Left kidney (tissue), 2 donors: ENCODE data around the gene STXBP1. TPM values are rescaled to one million over a fixed set of nuclear protein-coding genes. Genes with fewer than 3 reads are reported as not detected.

Experiments
- DNase-seq: peaks from one replicate; pipeline ENCODE4 v3.0.0-alpha.2; 2013
- polyA plus RNA-seq: library from polyadenylated mRNA; unstranded; fragments of 120-200 nt; gene quantifications from one replicate; pipeline ENCODE4 v1.2.1, GENCODE V29; 2013; ENCODE audit not compliant: insufficient read length

Gene STXBP1
- polyA plus RNA-seq, 1 donor: 32.2 TPM

DNA sequence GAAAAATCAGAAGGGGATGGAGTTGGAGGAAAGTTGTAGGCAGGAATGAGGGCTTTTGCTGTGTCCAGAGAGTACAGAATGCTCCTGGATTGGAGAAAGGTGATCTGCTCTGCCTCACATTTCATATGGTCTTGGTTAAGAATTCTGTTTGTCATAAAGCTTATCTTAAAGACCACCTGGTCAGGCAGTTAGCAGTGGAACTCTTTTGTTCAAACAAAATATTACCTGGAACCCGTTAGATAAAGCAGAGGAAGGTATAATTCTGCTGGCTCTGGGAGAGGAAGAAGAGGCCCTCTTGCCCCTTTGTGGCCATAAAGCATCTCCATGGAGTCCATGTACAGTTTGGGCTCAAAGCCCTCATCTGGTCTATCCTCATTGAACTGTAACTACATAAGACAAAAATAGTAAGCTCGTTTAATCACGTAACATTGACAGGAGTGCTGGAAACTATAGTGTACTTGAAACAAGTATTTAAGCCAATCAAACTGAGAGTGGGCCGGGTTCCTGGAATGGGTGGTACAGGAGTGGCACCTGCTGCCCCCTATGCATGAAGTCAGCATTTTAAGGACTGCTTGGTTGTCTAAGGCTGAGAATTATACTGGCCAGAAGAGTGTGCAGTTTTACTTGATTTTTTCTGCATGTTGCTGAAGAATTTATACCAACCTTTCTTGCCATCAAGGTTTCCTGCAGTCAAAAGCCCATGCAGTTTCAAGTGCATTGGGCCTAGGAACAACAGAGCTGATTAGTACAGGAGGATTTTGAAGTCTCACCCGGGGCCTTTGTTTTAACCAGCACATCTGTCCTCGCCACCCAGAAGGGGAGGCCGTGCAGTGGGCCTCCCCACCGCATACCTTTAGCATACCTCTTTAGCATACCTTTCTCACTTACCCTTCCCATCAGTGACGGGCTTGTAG, 39.9 kb downstream of the STXBP1 start:
- DNase-seq: no peak

DNA sequence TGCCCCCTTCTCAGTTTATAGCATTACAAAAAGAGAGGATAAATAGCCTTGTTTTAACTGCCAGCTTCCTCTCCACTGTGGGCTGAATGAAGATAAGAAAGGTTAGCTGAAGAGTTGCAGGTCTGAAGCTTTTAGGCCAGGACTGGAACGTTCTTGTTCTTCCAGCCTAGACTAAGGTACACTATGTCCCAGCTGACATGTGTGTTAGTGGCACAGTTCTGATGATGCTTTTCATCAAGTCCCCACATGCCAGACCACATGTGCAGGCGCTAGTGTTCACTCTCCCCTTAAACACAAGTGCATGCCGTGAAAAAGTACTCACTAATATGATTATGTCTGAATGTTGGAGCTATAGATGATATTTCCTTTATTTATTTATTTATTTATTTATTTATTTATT, 40.7 kb downstream of the STXBP1 start:
- DNase-seq: no peak

DNA sequence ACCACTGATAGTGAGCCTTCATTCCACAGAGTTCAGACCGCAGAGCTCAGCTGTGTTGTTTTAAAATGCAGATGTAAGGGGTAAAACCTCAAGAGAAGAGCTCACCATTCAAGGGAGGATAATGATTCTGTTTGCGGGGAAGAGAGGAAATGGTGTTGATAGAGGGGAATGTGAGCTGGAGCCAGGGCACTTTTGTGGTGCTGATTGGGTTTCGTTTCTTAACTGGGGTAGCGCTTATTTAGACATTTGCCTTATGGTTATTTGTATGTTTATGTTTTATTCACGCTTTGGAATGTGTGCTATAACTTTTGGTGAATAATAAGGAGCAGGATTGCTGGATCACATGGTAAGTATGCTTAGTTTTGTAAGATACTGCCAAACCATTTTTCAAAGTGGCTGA, 42.5 kb downstream of the STXBP1 start:
- DNase-seq: no peak

DNA sequence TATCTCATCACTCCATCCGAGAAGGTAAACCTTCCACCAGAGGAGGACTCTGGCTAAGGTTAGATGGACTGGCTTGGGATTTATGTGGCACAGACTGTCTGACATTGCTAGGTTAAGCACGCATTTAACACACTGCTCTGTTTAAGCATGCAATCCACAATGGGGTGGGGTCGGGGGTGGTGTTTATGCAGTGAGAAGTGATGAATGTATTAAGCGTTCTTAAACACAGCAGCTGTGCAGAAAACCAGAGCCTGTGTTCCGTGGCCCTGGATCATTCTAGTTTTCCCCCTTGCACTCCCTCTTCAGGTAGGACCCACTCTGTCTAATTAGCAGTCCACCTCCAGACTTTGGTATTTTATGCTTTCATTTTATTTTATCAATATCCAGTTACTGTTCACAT, 46.4 kb downstream of the STXBP1 start:
- DNase-seq: no peak

DNA sequence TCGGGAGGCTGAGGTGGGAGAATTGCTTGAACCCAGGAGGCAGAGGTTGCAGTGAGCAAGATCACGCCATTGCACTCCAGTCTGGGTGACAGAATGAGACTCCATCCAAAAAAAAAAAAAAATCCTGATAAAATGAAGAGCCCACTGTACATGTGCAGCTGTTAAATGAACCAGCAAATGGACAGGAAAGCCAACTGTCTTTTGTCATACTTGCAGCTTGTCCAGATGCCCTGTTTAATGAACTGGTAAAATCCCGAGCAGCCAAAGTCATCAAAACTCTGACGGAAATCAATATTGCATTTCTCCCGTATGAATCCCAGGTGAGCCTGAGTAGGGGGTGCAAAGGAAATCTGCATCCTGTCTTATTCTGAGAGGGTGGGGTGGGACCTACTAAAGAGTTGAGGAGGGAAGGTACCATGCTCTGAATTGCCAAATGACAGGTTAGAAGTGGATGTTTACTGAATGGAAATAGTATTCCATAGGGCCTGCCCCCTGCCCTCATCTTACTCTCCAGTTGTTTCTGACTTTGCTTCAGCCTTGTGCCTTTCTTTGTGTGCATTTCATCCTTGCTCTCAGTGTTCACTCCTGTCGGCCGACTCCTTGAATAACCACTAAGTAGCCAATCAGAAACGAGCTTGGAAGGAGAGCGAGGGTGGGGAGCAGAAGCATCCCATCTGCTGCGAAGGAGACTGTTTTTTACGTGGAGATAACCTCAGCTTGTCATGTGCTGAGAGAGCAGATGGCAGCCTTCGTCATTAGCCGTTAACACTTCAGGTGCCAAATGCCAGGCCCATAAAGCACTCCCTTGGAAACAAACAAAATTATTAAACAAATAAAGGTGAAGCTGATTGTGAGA, 49.0 kb downstream of the STXBP1 start:
- peak; percentile 46 for DNase-seq

DNA sequence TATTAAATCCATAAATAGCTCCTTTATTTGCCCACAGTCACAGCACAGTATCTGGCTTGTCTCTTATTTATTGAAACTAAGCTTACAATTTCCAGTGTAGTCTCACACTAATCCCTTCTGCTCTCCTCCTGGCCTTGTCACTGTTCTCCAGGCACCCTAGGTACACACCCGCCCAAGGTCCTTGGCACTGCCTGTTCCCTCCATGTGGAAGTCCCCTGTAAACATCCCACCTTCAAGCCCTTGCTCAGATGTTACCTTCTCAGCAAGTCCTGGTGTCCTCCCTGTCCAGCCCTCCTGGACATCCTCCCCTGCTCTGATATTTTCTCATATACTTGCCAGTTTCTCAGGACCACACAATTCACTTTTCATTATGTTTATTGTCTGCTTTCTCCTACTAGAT, 50.5 kb downstream of the STXBP1 start:
- no peak for DNase-seq

DNA sequence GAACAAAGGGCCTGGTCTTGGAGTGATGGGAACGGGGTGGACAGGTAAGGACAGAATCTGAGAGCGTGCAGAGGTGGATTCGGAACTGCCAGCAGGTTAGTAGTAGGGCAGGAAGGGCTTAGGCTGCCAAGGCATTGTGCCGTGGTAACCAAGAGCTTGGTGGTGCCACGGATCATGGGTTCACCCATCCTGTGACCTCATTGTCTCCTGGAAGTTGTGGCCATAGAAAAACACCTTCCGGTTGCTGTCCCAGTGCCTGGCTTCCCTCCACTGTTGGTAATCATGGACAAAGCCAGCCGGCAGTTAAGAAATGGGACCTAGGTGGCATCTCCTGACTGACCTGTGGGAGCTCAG, 52.2 kb downstream of the STXBP1 start:
- no peak for DNase-seq

DNA sequence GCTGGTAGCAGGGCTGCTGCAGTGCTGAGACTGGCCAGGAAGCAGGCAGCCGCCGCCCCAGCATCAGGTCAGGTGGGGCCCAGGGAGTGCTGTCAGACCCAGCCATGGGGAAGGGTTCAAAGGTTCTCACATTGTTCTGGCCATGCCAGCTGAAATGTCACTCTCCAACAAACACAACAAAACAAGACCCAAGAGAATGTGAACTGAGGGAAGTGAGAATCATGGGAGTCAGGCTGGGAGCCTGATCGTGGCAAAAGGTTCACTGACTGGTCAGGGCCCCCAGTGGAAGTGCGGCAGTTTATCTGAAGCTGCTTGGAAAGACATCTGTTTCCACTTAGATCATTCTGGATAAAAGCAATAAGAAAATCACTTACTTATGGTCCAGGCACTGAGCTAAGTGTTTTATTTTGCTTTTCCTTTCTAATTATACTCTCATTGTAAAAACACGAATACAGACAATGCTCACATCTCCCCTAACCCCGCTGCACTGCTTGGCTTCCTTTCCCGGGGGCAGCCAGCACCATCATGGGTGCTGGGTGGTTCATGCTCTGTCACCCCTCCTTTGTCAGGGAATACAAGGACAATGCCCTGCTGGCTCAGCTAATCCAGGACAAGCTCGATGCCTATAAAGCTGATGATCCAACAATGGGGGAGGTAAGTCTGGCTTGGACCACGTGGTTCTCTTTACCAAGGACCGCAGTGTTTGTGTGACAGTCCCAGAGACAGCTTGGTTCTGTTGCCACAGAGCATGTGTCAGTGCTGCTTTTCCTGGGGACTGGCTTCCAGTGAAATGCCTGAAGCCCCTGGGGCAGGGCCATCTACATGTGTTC, 52.8 kb downstream of the STXBP1 start:
- no peak for DNase-seq

DNA sequence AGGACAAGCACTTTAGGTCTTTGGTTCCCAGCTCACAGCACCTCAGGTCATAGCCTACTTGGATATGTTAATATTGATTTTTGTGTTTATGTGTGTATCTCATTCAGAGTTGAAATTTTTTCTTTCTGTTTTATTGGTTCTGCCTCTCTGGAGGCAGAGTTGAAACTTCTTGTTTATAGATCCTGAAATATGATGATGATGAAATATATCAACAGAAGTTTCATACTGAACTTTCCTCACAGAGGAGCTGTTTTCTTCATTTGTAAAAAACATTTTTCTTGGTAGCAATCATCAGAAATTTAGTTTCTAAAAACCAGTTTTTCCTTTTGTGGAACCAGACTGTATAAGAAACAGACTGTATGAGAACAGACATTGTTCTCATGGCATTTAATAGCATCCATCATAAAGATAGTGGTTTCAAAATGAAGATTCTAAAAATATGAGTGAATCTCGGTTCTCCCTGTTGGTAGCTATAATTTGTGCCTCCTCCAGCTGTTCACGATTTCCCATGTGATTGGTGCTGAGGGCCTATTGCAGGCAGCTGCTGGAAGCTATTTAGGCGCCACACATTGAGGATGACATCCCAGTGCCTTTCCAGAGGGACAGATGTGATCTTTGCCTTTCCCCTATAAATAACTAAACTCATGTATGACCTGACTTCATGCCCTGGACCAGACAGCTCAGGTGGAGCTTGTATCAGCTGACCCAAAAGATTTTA, 55.2 kb downstream of the STXBP1 start:
- DNase-seq: no peak

DNA sequence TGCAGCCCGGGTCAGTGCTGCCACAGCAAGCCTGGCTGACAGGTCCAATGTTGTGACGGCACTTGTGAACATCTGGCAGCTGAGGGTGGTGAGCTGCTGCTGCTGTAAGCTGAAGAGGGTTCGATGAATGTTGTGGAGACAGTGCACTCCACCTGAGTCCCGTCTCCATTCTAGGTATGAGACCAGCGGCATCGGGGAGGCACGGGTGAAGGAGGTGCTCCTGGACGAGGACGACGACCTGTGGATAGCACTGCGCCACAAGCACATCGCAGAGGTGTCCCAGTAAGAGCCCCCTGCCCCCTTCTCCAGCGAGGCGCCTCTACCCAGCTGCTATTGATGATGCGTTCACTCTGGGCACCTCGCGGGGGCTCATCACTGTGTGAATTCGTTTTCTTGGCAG, 55.8 kb downstream of the STXBP1 start:
- no peak for DNase-seq

DNA sequence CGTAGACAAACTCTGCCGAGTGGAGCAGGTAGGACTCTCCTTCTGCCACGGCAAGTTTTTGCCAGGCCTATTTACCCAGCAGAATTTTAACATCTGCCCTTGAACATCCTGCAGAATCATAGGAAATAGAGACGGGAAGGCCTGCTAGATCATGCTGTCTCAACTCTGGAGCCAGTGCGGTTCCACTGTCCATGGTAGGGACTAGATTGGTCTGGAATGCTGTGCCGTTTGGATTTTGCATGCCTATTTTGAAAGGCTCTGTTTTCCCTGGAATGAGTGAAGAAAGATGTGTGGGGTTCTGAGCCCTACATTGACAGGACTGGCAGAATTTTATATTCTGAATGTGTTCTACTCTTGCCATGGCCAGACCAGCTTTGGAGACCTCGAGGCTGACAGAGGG, 61.2 kb downstream of the STXBP1 start:
- DNase-seq: no peak

DNA sequence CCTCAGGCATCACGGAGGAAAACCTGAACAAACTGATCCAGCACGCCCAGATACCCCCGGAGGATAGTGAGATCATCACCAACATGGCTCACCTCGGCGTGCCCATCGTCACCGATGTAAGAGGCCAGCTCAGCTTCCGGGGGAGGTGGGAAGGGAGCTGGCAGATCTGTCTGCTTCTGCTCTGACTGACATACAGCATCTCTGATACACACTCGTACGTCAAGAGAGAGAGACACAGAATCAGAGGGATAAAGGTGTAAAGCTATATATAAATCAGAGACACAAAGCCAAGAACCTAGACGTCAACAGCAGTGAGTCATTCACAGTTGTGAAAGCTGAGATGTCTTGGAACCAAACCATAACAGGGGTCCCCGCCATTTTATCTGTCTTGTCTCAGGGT, 64.6 kb downstream of the STXBP1 start:
- DNase-seq: no peak

DNA sequence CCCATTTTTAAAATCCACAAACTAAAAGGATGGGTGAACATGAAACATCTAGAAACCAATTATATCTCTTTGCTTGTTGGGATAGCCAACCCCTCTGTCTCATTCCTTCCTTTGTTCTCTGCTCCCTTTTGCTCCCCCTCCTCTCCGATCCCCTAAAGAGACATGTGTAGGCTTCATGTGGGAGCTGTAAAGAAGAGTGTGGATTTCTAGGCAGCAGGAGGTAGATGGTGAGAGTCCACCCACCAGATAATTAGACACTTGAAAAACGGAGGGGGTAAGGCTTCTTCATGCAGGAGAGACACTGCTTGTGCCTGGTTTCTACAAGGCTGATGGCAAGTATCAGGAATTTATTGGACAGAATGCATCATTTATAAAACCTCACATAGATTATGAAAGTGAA, 67.4 kb downstream of the STXBP1 start:
- no peak for DNase-seq

DNA sequence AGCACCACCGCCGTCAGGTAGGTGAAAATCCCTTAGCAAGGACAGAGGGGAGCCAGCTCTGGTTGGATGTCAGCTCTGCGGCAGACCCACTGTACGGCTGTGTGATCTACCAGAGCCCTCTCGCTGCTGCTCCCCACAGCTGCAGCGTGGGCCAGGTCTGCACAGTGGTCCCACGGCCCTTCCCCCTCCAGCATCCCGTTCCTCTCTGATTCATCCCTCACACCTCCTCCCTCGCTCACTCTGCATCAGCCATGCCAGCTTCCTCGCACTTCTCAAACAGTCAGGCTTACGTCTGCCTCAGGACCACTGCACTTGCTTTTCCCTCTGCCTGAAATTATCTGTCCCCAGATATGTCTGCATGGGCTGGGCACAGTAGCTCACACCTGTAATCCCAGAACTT, 68.1 kb downstream of the STXBP1 start:
- DNase-seq: no peak

DNA sequence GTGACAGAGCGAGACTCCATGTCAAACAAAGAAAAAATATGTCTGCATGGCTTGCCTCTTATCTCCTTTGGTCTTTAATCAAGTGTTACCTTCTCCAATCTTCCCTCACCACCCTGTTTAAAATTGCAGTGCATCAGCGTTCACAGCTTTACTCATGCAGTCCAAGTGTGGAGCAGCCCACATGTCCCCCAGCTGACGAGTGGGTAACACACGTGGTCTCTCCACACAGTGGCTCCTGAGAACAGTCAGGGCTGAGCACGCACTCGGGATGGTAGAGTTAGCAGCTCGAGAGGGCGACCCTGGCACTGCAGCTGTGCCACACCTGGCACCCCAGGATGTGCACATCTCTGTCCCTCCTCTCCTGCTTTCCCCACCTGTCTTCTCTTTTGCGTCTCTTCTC, 68.8 kb downstream of the STXBP1 start:
- no peak for DNase-seq

DNA sequence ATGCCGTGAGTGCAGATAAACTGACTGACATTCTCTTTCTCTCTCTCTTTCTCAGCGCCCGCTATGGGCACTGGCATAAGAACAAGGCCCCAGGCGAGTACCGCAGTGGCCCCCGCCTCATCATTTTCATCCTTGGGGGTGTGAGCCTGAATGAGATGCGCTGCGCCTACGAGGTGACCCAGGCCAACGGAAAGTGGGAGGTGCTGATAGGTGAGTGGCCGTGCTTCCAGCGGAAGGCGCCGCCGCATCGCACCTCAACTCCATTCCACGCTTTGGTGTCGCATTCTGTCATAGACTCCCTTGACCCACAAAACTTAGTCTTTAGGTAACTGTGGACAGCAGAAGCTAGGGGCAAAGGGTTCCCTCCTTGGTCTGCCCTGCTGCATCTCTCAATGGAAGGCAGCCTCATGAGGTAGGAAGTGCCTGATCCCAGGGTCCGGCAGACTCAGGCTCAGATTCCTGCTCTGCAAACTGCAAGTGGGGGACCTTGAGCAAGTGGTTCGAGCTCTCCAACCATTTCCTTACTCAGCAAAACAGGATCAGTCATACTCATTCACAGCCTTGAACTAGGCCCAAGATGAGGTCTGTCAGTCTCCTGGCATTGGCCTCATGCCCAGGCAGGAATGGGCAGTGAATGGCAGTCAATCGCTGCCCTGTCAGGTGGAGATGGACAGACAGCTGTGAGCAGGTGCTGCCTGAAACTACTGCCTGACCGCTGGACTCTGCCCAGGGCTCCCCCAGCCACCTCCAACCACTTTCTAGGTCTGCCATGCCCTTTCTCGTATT, 70.5 kb downstream of the STXBP1 start:
- DNase-seq: no peak

DNA sequence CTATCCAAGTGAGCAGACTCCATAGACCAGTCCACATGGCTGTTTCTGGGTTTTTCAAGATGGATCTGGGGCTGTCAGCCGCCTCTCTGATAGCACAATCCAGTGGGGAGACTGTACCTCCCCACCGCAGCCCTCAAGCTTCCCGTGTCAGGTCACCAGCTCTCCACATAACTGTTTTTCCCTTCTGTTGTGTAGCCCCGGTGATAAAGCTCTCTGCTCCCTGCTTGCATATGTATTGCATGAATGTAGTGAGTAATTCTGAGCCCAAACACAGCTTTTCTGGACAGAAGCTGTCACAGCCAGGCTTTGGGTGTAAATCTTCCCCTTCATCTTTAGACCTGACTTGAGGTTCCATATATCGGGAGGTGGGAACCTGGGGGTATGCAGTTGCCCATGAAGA, 71.6 kb downstream of the STXBP1 start:
- no peak for DNase-seq

DNA sequence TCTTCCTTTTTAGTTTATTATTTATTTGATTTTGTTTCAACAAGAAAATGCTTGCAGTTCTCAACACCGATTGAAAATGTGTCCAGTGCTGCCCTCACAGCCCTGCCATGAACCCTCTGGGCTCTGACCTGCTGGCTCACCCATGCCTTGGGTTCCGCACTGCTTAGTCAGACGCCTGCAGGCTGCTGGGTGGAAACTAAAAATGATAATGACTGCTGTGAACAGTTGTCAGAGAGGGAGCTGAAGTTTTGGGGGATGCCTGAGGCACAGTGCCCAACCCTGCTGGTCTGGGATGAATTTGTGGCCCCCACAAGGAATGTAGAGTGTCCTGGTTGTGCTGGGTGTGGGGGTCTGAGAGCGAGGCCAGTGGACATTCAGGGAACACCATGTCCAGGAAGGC, 72.5 kb downstream of the STXBP1 start:
- DNase-seq: no peak

DNA sequence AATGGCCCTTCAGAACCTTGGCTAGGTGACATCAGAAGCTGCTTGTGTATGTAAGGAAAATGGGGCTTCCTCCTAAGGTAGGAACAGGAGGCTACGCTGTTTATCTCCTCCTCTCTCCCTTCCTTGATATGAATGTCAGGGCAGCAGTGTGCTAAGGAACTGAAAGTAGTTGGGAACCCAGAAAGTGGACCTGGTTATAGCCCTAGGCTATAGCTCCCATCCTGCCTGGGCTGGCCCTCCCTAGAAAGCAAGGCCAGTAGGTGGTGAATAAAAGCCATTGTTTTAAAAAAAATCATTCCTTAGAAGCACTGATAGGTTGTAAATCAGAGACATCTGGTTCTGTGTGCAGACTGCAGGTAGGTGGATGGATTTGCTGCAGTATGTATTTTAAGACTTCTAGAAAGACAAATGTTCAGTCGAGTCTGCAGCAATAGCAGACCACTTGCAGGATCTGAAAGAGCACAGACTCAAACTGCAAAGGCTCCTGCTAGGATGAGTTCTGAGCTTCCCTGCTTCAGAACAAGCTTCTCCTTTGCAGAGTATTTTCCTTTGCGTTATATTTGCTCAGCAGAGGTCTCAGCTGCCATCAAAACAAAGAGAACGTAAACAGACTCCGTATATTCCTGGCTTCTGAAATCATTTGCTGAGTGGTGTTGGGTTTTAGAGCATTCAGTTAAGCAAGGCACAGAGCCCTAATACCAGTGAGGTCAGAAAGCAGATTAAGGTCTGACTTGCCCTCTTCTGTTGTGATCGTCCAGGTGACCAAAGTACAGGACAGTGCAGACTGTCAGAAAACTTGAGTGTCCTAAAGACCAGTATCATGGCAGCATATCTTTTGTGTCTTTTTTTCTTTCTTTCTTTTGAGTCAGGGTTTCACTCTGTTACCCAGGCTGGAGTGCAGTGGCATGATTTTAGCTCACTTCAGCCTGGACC, 74.7 kb downstream of the STXBP1 start:
- DNase-seq: no peak
